ENCODE results near the gene CPTP. TPM values are rescaled to one million over a fixed set of nuclear protein-coding genes. Genes with fewer than 3 reads are reported as not detected.

The CPTP gene
- total RNA-seq, 1 experiment from 2014 or later: 52.2 TPM

GRCh38 chr1:1371364-1371745 is 46.8 kb downstream of the CPTP start:
- Histone ChIP-seq H3K27ac (ENCODE audit: low read length) (no peak overlapping the region), H3K27me3 (ENCODE audit: control insufficient read depth, insufficient read depth, low read length) (no peaks in the 10 kb centered on the region), H3K4me3 (ENCODE audit: low read depth in 2 of 2, low read length in 2 of 2) (no peak overlapping the region), H3K36me3 (ENCODE audit: control insufficient read depth, insufficient read depth, low read length) (peaks cover 16% of the 10 kb centered on the region; the same call in 1 of the 2 replicates), H3K9me3 (ENCODE audit: control insufficient read depth, insufficient read depth, low read depth, low read length) (no peaks in the 10 kb centered on the region), H3K4me1 (ENCODE audit: control insufficient read depth, insufficient read depth, low read length) (peaks cover 26% of the 10 kb centered on the region)
- ChIA-PET CTCF (interaction anchor here (0.9 to 1.8 kb wide), 3 partner anchors 26 to 98 kb away, joined by 3 to 8 read pairs (median 3); no protein-coding TSS in a partner anchor), POLR2A (interaction anchor here (0.6 kb wide), 1 partner anchor 388 kb away, joined by 3 read pairs; no protein-coding TSS in a partner anchor)
- in situ Hi-C loops (cut with HindIII; ENCODE audit: low pct_unique_long_range_greater_than_20kb, low sequenced_read_pairs): no loop called here
- ATAC-seq (no peak), DNase-seq (ENCODE audit: low read depth, low spot score) (no peak)
- TF ChIP-seq POLR2AphosphoS5 (IDR thresholded peaks at IDR 0.05; ENCODE audit: low read depth, low read length): no peak
- no peak for TF ChIP-seq TCF7L2 (IDR thresholded peaks at IDR 0.05; ENCODE audit: low read depth, low read length)
- TF ChIP-seq SIN3A (IDR thresholded peaks at IDR 0.05; ENCODE audit: borderline replicate concordance, insufficient read depth, low read depth, low read length): no peak
- TF ChIP-seq CTCF (IDR thresholded peaks at IDR 0.05): no peak
- BruUV-seq (replicated peaks): no TSS peak
- intact Hi-C loops (cut with micrococcal nuclease; ENCODE audit: unreplicated experiment): no loop called here

DNA sequence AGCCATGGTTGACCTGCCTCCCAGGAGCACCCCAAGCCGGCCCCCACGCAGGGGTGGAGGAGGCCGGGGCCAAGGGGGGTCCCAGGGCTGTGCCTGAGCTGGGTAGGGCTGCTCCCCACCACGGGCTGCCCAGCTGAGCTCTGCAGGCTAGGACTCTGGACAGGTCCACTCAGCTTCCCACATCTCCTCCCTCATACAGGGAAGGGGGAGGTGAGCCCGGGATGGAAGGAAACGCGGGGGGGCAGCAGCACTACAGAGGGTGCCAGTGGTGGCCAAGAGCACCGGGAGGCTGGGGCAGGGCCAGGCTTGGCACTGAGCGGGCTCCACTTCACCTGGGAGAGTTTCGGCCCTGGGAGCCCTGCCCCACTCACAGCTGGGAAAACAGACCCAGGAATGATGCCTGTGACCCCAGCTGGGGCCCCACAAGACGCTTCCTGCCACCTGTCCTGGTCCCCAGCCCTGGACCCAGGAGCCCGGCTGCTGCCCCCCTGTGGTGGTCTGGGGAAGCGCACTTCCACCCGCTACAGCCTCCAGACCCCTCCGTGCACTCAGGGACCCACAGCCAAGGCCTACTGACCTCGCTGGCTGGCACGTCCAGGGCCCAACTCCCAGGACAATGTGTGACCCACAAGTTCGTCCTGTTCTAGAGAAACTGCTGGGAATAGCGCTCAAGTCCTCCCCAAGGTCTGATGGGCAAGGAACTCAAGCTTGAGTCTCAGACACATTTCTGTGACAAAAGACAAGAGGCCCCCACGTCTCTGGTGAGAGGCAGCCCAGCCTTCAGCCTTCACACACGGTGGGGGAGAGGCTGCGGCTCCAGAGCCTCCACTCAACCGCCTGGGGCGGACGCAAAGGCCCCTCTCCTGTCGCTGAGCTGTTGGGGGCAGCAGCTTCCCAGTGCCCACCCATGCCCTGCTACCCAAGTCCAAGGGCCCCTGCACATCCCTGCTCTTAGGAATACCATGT is 47.4 kb downstream of the CPTP start:
- ChIA-PET CTCF (interaction anchor here (0.9 to 1.8 kb wide), 3 partner anchors 26 to 97 kb away, joined by 3 to 8 read pairs (median 3); no protein-coding TSS in a partner anchor), POLR2A (no interaction called here)
- peaks cover 16% of the 10 kb centered on the region; the same call in 1 of the 2 replicates for H3K36me3 ChIP-seq (ENCODE audit: control insufficient read depth, insufficient read depth, low read length)
- no TSS peak for BruUV-seq (replicated peaks)
- TF ChIP-seq SIN3A (IDR thresholded peaks at IDR 0.05; ENCODE audit: borderline replicate concordance, insufficient read depth, low read depth, low read length): no peak
- TF ChIP-seq, protein P1, sequence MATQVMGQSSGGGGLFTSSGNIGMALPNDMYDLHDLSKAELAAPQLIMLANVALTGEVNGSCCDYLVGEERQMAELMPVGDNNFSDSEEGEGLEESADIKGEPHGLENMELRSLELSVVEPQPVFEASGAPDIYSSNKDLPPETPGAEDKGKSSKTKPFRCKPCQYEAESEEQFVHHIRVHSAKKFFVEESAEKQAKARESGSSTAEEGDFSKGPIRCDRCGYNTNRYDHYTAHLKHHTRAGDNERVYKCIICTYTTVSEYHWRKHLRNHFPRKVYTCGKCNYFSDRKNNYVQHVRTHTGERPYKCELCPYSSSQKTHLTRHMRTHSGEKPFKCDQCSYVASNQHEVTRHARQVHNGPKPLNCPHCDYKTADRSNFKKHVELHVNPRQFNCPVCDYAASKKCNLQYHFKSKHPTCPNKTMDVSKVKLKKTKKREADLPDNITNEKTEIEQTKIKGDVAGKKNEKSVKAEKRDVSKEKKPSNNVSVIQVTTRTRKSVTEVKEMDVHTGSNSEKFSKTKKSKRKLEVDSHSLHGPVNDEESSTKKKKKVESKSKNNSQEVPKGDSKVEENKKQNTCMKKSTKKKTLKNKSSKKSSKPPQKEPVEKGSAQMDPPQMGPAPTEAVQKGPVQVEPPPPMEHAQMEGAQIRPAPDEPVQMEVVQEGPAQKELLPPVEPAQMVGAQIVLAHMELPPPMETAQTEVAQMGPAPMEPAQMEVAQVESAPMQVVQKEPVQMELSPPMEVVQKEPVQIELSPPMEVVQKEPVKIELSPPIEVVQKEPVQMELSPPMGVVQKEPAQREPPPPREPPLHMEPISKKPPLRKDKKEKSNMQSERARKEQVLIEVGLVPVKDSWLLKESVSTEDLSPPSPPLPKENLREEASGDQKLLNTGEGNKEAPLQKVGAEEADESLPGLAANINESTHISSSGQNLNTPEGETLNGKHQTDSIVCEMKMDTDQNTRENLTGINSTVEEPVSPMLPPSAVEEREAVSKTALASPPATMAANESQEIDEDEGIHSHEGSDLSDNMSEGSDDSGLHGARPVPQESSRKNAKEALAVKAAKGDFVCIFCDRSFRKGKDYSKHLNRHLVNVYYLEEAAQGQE (IDR thresholded peaks at IDR 0.05; ENCODE audit: insufficient read depth in 1 of 2, low read depth in 2 of 2, low read length in 1 of 2): no peak
- peak; percentile 47; the same call in 1 of the 2 replicates for TF ChIP-seq POLR2AphosphoS5 (IDR thresholded peaks at IDR 0.05; ENCODE audit: low read depth, low read length)
- TF ChIP-seq CTCF (IDR thresholded peaks at IDR 0.05): peak; percentile 98
- no peak for TF ChIP-seq TCF7L2 (IDR thresholded peaks at IDR 0.05; ENCODE audit: low read depth, low read length)
- ATAC-seq: peak; percentile 69
- in situ Hi-C loops (cut with HindIII; ENCODE audit: low pct_unique_long_range_greater_than_20kb, low sequenced_read_pairs) (no loop called here), intact Hi-C loops (cut with micrococcal nuclease; ENCODE audit: unreplicated experiment) (no loop called here)
- peak; percentile 32 for DNase-seq (ENCODE audit: low read depth, low spot score)
- H3K27ac ChIP-seq (ENCODE audit: low read length): peak overlapping the region; percentile 70; the same call in 1 of the 2 replicates
- no peaks in the 10 kb centered on the region for H3K9me3 ChIP-seq (ENCODE audit: control insufficient read depth, insufficient read depth, low read depth, low read length)
- no peaks in the 10 kb centered on the region for H3K27me3 ChIP-seq (ENCODE audit: control insufficient read depth, insufficient read depth, low read length)
- peaks cover 32% of the 10 kb centered on the region for H3K4me1 ChIP-seq (ENCODE audit: control insufficient read depth, insufficient read depth, low read length)
- no peak overlapping the region for H3K4me3 ChIP-seq (ENCODE audit: low read depth in 2 of 2, low read length in 2 of 2)
